ENCODE measurements around the gene OR8K1.

- TF ChIP-seq POLR2AphosphoS5 (IDR thresholded peaks at IDR 0.05; ENCODE audit: borderline replicate concordance, low read depth, low read length), result no peak
- no peak for TF ChIP-seq EZH2 (IDR thresholded peaks at IDR 0.05)
Measured at GRCh38 chr11:56375324-56375723, 29.5 kb downstream of the OR8K1 start, which contains the start of gene OR8U1.

Measured in SK-N-MC (cell line).